ENCODE results near the gene IRF1.

Gene IRF1

DNA sequence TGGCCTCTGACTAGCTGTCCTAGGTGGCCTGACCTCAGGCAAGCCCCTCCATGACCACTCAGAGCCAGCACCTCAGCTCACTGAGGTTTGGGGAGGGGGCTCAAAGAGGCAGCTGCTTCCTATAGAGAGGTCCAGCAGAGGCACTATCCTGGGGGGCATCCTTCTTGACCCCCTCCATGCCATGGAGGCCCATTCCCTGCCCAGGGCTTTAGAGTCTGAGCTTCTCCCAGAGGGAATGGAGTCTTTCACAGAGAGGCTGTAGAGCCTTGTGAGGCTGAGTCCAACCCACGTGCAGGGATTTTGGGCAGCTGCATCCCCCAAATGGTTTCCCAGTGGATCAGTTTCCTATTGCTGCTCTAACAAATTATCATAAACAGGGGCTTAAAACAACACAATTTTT lies 16.9 kb downstream of the IRF1 start:
- DNase-seq: no peak

GRCh38 chr5:132473019-132473531 lies 17.5 kb downstream of the IRF1 start:
- peak; percentile 85 for DNase-seq

- DNase-seq: no peak
These were observed 18.1 kb downstream of the IRF1 start for GRCh38 chr5:132472431-132472830.

DNA sequence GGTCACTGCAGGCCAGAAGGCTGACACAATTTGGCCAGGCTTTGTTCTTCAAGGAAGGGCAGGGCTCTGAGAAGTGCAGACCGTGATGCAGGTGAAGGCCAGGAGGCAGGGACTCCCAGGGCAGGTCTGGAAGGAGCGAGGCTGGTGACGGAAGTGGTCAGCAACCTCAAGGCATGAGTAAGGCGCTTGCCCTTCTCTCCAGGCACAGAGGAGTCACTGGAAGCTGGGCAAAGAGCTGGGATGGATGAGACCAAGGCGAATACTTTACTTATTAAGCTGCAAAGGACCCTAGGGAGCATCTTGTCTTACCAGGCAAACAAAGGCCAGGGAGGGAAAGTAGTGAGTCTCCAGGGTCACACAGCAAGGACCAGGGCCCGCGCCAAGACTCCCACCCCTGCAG lies 18.6 kb downstream of the IRF1 start:
- no peak for DNase-seq

DNA sequence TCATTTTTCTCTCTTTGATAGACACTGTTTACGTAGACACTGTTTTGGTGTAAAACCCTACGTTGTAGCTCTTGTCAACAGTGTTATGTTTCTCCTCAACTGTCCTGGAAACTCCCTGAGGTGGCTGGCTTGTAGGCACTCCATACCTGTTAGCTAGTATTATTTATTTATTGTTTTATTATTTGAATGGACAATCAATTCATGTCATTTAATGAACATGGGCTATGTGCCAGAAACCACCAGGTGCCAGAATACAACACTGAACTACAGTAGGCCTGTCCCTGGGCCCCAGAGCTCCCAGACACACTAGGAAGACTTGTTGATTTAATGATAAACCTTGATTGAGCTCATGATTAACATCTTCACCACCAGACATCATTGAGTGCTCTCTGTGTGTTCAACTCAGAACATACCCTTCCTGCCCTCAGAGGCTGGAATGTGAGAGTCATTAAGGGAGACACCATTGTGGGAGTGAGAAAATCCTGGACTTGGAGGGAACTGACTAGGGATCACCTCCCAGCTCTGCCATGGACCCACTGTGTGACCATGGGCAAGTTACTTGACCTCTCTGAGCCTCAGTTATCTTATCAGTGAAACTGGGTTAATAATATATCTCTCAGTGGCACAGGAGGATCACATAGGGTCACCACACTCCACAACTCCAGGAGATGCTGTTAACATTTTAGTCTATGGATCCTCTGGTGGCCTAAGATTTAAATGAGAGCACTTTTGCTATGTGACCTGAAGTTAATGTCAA lies 19.2 kb downstream of the IRF1 start:
- DNase-seq: no peak

GRCh38 chr5:132470596-132470995 lies 20.0 kb downstream of the IRF1 start:
- no peak for DNase-seq

DNA sequence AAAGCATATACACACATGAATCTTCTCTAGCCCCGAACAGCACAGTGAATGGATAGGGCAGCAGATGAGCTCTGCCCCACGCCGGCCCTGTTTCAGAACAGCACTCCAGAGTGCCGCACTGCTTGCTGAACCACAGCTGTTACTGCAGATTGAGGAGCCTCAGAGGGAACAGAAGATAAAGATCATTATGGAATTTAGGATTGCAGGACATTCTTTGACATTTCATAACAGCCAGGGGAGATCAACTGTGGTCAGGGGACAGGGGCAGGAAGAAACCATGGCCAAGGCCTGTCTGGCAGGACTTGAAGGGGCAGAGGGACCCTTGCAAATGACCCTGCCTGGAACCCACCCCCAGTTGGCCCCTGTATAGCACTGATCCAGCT lies 20.6 kb downstream of the IRF1 start:
- no peak for DNase-seq

DNA sequence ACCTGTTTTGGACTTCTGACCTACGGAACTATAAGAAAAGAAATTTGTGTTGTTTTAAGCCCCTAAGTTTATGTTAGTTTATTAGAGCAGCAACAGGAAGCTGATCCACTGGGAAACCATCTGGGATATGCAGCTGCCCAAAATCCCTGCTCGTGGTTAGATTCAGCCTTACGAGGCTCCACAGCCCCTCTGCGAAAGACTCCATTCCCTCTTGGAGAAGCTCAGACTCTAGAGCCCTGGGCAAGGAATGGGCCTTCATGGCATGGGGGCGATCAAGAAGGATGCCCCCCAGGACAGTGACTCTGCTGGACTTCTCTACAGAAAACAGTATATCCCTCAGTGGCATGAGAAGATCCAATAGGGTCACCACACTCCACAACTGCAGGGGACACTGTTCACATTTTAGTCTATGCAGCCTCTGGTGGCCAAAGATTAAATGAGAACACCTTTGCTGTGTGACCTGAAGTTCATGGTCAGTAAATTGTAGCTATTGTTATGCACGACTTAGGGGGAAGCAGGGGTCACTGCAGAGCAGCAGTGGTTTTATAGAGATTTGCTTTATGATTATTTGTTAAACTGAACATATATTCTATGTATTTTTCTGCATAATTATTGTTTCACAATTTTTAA lies 21.1 kb downstream of the IRF1 start:
- no peak for DNase-seq

DNA sequence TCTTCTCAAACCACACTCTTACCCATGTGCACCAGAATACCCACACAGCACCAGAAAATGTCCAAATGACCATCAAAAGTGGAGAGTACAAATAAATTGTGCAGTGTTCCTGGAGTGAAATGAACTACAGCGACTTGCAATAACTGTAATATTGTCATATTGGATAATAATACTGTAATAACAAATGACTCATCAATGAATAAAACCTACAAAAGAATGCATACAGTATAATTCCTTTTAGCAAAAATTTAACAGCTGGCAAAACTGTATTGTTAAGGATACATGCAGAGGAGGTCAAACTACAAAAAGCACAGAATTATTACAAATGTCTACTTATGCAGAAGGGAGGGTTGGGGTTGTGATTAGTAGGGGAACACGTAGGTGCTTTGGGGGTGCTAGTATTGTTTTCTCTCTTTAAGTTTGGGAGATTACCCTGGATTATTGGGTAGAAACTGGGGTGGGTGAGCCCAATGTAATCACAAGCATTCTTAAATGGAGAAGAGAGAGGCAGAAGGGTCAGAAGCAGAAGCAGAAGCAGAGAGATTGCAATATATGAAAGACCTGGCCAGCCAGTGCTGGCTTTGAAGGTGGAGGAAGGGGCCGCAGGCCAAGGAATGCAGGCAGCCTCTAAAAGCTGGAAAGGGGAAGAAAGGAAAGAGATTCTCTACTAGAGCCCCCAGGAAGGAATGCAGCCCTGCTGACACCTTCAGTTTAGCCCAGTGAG lies 21.8 kb downstream of the IRF1 start:
- DNase-seq: no peak

DNA sequence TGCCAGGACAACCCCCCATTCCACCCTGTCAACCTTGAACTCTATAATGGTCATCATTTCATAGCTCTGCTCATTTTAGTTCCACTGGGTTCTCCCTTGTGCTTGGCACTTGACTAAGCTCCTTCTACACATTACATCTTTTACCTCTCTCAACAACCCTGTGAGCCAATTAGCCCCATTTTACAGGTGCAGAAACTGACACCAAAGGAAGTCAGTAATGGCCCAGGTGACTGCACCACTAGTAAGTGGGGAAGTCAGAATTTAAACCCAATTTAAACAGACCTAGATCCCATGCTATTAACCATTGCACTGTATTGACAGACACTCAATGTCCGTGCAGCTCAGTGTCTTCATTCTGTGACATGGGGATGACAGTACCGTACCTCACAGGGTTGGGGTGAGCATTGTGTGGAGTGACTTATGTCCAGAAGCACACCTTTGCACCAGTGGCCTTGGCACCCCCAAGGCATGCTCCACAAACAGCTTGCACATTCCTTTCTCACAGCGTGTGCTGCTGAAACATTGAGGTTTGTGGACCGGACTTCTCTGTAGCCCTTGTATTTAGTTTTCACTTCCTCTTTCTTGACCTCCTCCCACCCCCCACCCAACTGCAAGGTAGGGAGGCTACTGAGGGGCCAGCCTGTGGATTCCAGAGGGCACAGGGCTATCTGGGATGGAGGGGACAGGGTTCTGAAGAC lies 23.1 kb downstream of the IRF1 start:
- DNase-seq: no peak

GRCh38 chr5:132466433-132467286 lies 23.9 kb downstream of the IRF1 start:
- peak; percentile 90 for DNase-seq

DNA sequence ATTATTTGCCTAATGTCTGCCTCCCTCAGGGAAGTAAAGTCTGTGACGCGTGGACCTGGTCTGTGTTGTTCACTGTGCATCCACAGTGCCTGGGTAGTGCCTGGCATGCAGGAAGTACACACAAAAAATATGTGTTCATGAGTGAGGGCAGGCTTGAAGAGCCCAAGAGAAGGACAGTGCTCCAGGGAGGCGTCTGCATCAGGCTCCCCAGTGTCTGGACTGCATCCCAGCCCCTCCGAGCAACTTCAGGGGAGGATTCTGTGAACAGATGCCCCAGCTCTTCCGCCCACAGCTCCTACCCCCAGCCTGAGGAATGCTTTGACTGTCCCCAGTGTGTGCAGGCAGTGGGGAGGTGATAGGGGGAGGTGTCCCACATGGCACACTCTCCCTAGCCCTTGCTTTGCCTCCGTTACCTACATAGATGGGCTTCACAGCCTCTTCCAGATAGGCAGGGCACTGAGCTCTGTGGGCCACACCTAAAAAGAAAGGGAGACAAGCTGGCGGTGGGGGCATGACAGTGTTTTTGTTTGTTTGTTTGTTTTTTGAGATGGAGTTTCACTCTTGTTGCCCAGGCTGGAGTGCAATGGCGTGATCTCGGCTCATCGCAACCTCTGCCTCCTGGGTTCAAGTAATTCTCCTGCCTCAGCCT lies 25.4 kb downstream of the IRF1 start:
- no peak for DNase-seq

DNA sequence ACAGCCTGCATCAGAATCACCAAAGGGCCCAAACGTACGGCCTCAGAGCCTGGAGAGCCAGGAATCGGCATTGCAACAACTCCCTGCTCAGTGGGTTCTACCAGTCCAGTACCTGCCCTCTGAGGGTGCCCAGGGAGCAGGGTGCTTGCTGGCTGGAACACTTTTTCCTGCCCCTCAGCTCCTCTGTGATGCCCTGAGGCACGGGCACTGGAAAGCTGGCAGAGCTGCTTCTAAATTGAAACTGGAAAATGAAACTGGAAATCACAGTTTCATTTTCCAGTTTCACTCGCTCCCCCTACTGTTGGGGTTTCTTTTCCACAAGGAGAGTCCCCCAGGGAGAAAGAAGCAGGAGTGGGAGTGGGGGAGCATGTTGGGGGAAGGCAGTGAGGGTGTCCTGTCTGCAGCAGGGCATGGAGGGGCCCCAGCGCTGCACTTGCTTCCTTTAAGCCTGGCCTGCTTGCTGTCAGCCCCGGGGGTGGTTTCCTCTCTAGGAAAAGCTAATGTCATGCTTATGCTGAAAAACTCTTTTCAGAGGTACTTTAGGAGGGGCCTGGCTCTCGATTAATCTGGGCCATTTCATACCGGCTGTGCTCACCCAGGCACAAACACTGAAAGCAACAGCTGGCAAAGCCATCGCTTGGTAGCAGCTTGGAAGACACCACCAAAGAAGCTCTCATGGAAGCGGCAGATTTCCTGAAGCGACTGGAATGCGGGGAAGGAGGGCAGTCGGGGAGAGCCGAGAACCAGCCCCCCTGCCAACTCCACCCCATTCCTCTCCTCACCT lies 26.2 kb downstream of the IRF1 start:
- DNase-seq: peak; percentile 42

DNA sequence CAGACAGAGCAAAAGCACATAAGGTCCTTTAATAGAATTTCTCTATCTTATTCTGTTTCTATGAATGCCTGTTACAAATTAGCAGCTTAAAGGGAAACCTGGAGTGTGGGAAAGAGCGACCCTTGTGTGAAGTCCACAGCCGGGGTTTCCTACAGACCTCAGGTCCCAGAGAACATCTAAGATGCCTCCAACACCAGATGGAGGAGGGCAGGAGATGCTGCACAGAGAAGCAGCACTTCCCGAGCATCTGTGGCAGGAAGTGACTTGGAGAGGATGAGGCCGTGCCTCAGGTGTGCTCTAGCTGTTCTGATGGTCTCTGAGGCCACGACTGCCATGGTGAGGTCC lies 26.8 kb downstream of the IRF1 start:
- DNase-seq: no peak

GRCh38 chr5:132462856-132463745 lies 27.5 kb downstream of the IRF1 start:
- DNase-seq: no peak

DNA sequence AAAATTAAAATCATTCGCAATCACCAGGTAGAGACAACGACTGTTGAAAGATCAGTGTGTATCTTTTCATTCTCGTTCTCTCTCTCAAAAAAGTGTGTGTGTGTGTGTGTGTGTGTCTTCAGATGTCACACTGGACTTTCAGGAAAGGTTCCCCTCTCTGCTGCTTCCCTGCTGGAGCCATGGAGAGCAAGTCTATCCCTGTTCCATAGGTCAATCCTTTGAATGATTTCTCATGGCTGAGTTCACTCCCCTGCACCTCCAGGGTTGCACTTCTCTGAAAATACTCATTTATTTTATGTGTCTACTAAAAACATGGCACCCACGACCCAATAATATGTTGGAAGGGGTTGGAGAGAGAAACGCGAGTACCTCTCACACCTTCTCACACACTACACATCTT lies 28.2 kb downstream of the IRF1 start:
- DNase-seq: no peak

- DNase-seq: no peak
These were observed 29.0 kb downstream of the IRF1 start for GRCh38 chr5:132461569-132462070.

GRCh38 chr5:132460846-132461568 lies 29.6 kb downstream of the IRF1 start:
- DNase-seq: no peak

Measured in activated CD4-positive, alpha-beta T cell treated with anti-CD3 and anti-CD28 coated beads, Interleukin-10, Interleukin-2, amounts not matched to agents 100 ng/mL and 50 ng/mL, durations not matched to agents 16 hours and 8 hours (primary cell).